ENCODE results near the gene BBX. TPM values are rescaled to one million over a fixed set of nuclear protein-coding genes. Genes with fewer than 3 reads are reported as not detected.

BBX gene
- polyA plus RNA-seq, 1 donor from 2014 or later: 23.8 TPM

DNA sequence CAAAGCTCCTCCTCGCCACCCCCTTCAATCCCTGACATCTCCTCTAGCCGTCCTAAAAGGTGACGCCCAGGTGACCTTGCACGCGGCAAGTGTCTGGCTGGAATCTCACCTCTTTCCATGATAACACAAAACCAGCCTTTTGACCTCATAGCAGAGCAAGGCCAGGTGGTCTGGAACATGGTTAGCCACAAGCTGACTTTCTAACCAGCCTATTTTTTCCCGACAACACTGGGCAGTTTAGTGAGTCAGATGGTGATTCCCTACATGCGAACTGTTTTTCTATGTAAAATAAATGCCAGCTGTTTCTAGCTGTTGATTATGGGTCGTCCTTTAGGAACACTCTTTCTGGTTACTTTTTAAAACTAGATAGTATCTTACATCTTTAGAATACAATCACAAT, 325.0 kb downstream of the BBX start:
- no peaks in the 10 kb centered on the region for H4K20me1 ChIP-seq (ENCODE audit: insufficient read depth)
- no peaks in the 10 kb centered on the region for H3F3A ChIP-seq (ENCODE audit: insufficient read depth, low read length, poor library complexity, severe bottlenecking)
- H3K4me2 ChIP-seq (ENCODE audit: low read length): no peak overlapping the region
- H3K36me3 ChIP-seq (ENCODE audit: insufficient read depth, low read length): no peaks in the 10 kb centered on the region
- no peak overlapping the region for H3K27ac ChIP-seq (ENCODE audit: low read length)
- H2AFZ ChIP-seq (ENCODE audit: low read depth, low read length): no peak overlapping the region
- TF ChIP-seq, protein P1, sequence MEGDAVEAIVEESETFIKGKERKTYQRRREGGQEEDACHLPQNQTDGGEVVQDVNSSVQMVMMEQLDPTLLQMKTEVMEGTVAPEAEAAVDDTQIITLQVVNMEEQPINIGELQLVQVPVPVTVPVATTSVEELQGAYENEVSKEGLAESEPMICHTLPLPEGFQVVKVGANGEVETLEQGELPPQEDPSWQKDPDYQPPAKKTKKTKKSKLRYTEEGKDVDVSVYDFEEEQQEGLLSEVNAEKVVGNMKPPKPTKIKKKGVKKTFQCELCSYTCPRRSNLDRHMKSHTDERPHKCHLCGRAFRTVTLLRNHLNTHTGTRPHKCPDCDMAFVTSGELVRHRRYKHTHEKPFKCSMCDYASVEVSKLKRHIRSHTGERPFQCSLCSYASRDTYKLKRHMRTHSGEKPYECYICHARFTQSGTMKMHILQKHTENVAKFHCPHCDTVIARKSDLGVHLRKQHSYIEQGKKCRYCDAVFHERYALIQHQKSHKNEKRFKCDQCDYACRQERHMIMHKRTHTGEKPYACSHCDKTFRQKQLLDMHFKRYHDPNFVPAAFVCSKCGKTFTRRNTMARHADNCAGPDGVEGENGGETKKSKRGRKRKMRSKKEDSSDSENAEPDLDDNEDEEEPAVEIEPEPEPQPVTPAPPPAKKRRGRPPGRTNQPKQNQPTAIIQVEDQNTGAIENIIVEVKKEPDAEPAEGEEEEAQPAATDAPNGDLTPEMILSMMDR (IDR thresholded peaks at IDR 0.05; ENCODE audit: poor library complexity, severe bottlenecking): no peak
- H3K79me2 ChIP-seq (replicated peaks; ENCODE audit: insufficient read depth, low read length): no peaks in the 10 kb centered on the region
- H3K9ac ChIP-seq (ENCODE audit: low read length): no peak overlapping the region
- no peaks in the 10 kb centered on the region for H3K27me3 ChIP-seq (ENCODE audit: insufficient read depth, low read depth, low read length)
- H3K9me3 ChIP-seq (ENCODE audit: low read length): no peaks in the 10 kb centered on the region
- no peak overlapping the region for H3K4me3 ChIP-seq (ENCODE audit: low read length)
- H3K9me2 ChIP-seq (ENCODE audit: insufficient read depth, low read length): no peaks in the 10 kb centered on the region

DNA sequence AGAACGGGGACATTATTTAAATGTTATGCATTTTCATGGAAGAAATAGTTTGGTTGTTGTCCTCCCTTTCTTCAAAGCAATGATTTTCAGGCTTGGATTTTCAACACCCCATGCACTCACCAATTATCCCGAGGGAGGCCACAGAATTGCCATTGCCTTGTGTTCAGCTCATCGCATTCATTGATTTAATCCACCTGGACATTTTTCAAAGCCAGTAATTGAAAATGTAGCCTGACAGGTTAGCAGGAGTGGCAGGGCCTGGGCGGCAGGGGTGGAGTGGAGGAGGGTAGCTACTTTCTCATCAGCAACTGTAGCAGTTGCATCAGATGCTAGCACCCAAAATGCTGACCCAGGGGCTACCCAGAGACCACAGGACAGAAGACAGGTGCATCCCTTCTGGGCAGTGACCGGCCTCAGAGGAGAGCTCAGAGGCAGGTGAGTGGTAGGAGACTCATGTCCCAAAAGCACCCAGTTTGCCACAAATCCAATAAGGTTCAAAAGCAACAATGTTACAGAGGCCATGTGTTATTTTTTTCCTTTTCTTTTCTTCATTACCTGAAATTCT, 325.7 kb downstream of the BBX start:
- Histone ChIP-seq H4K20me1 (ENCODE audit: insufficient read depth) (no peaks in the 10 kb centered on the region), H3K27me3 (ENCODE audit: insufficient read depth, low read depth, low read length) (no peaks in the 10 kb centered on the region), H3K4me3 (ENCODE audit: low read length) (no peak overlapping the region), H3K79me2 (replicated peaks; ENCODE audit: insufficient read depth, low read length) (no peaks in the 10 kb centered on the region), H3K9ac (ENCODE audit: low read length) (no peak overlapping the region), H3K27ac (ENCODE audit: low read length) (peak overlapping the region; percentile 11), H3K4me2 (ENCODE audit: low read length) (peak overlapping the region; percentile 7), H3K9me3 (ENCODE audit: low read length) (no peaks in the 10 kb centered on the region), H3K36me3 (ENCODE audit: insufficient read depth, low read length) (no peaks in the 10 kb centered on the region), H3K9me2 (ENCODE audit: insufficient read depth, low read length) (no peaks in the 10 kb centered on the region), H2AFZ (ENCODE audit: low read depth, low read length) (no peak overlapping the region), H3F3A (ENCODE audit: insufficient read depth, low read length, poor library complexity, severe bottlenecking) (no peaks in the 10 kb centered on the region)
- TF ChIP-seq TAF1 (IDR thresholded peaks at IDR 0.05; ENCODE audit: low read depth) (no peak), SMC3 (conservative IDR thresholded peaks at IDR 0.05; ENCODE audit: poor library complexity) (no peak), RAD21 (conservative IDR thresholded peaks at IDR 0.05) (no peak), EZH2 (IDR thresholded peaks at IDR 0.05; ENCODE audit: borderline replicate concordance, insufficient read depth, low read length, poor library complexity, severe bottlenecking) (no peak), MXI1 (conservative IDR thresholded peaks at IDR 0.05; ENCODE audit: poor library complexity, severe bottlenecking) (no peak)
- TF ChIP-seq, protein P2, sequence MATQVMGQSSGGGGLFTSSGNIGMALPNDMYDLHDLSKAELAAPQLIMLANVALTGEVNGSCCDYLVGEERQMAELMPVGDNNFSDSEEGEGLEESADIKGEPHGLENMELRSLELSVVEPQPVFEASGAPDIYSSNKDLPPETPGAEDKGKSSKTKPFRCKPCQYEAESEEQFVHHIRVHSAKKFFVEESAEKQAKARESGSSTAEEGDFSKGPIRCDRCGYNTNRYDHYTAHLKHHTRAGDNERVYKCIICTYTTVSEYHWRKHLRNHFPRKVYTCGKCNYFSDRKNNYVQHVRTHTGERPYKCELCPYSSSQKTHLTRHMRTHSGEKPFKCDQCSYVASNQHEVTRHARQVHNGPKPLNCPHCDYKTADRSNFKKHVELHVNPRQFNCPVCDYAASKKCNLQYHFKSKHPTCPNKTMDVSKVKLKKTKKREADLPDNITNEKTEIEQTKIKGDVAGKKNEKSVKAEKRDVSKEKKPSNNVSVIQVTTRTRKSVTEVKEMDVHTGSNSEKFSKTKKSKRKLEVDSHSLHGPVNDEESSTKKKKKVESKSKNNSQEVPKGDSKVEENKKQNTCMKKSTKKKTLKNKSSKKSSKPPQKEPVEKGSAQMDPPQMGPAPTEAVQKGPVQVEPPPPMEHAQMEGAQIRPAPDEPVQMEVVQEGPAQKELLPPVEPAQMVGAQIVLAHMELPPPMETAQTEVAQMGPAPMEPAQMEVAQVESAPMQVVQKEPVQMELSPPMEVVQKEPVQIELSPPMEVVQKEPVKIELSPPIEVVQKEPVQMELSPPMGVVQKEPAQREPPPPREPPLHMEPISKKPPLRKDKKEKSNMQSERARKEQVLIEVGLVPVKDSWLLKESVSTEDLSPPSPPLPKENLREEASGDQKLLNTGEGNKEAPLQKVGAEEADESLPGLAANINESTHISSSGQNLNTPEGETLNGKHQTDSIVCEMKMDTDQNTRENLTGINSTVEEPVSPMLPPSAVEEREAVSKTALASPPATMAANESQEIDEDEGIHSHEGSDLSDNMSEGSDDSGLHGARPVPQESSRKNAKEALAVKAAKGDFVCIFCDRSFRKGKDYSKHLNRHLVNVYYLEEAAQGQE (IDR thresholded peaks at IDR 0.05; ENCODE audit: borderline replicate concordance): no peak
- TF ChIP-seq, protein P1 (IDR thresholded peaks at IDR 0.05; ENCODE audit: poor library complexity, severe bottlenecking): no peak

All from neural cell (in vitro differentiated cells).